K562 (cell line): ENCODE measurements around the gene CD274. TPM values are rescaled to one million over a fixed set of nuclear protein-coding genes. Genes with fewer than 3 reads are reported as not detected.

Experiments used
- ATAC-seq: fragments of 200-7000 bp; cut with Tn5 transposase; 3 replicates; pipeline ENCODE4 v1.9.1; 2020; ENCODE audit warnings: moderate library complexity
- BruUV-seq: library from RNA; stranded (reverse); fragments of 400-500 nt; replicated peaks from 2 replicates; lab custom pipeline; 2021; lab: Mats Ljungman, UMichigan
- CTCF ChIA-PET: fragments of 300-600 bp; formaldehyde crosslinking; extraction: SDS; loops from one replicate; lab custom pipeline; 2021; ENCODE audit warnings: low intra/inter-chr PET ratio; lab: Yijun Ruan, JAX
- POLR2A ChIA-PET: fragments of 300-600, 350-650 bp; sonication (Branson Sonifier 250); formaldehyde crosslinking; extraction: SDS; loops from one replicate; lab custom pipeline; 2021; ENCODE audit warnings: antibody characterized with exemption, inconsistent platforms; lab: Yijun Ruan, JAX
- DNase-seq, 4 experiments: peaks; one replicate each; pipeline versions ENCODE4 v3.0.0 to v3.0.0-alpha.2; 2011 to 2018; ENCODE audit warnings: low spot score in 3 of 4, mixed read lengths in 3 of 4; ENCODE audit errors: extremely low read depth in 1 of 4
- FAIRE-seq: peaks from 2 replicates; lab custom pipeline; 2011; peaks lifted over from hg19 to GRCh38; lab: Jason Lieb, UNC
- H2AFZ ChIP-seq: 2 replicates; pipeline ENCODE4 v1.6.0; 2011; ENCODE audit warnings: low read depth, low read length, control low read depth, inconsistent platforms
- H3K27ac ChIP-seq: fragments of 200-600 bp; 3 replicates; pipeline ENCODE4 v1.8.0; 2011; ENCODE audit warnings: low read depth, mild to moderate bottlenecking, control low read depth, inconsistent platforms, low read length, moderate library complexity, mixed read lengths; ENCODE audit errors: extremely low read depth
- H3K27me3 ChIP-seq, 2 experiments: fragments of 300-600 bp in 1 of 2; 2 replicates in 1 of 2; 3 replicates in 1 of 2; pipeline versions ENCODE4 v1.6.0 to v1.8.0; 2011; ENCODE audit warnings: inconsistent platforms in 2 of 2, low read length in 2 of 2, mild to moderate bottlenecking in 1 of 2, mixed read lengths in 1 of 2, moderate library complexity in 1 of 2; ENCODE audit not compliant: control insufficient read depth in 2 of 2, insufficient read depth in 2 of 2
- H3K36me3 ChIP-seq: fragments of 300-600 bp; 3 replicates; pipeline ENCODE4 v1.8.0; 2011; ENCODE audit warnings: mild to moderate bottlenecking, low read length, inconsistent platforms; ENCODE audit not compliant: control insufficient read depth, insufficient read depth
- H3K4me1 ChIP-seq, 2 experiments: fragments of 200-600 bp in 1 of 2; replicated peaks in 1 of 2; 2 replicates in 1 of 2; 3 replicates in 1 of 2; pipeline versions ENCODE4 v1.5.1 to v1.8.0; 2011; ENCODE audit warnings: inconsistent platforms in 2 of 2, low read length in 2 of 2, mild to moderate bottlenecking in 1 of 2, mixed read lengths in 1 of 2, moderate library complexity in 1 of 2; ENCODE audit not compliant: control insufficient read depth in 2 of 2, insufficient read depth in 2 of 2
- H3K4me2 ChIP-seq: 2 replicates; pipeline ENCODE4 v1.6.1; 2011; ENCODE audit warnings: low read length, control low read depth, inconsistent platforms, mixed read lengths; ENCODE audit not compliant: insufficient read depth
- H3K4me3 ChIP-seq: fragments of 200-600 bp; sonication (generic), shearing (Covaris generic); 2 replicates; pipeline ENCODE4 v1.5.1; 2016; ENCODE audit warnings: control low read depth, inconsistent platforms
- H3K79me2 ChIP-seq: fragments of 200-600 bp; 3 replicates; pipeline ENCODE4 v1.8.0; 2011; ENCODE audit warnings: low read length, inconsistent platforms; ENCODE audit not compliant: control insufficient read depth, insufficient read depth
- H3K9ac ChIP-seq, 2 experiments: 2 replicates each; pipeline versions ENCODE4 v1.6.0 to v1.6.1; 2011; ENCODE audit warnings: low read depth in 2 of 2, low read length in 2 of 2, control low read depth in 1 of 2, inconsistent platforms in 1 of 2, mild to moderate bottlenecking in 1 of 2, mixed read lengths in 1 of 2; ENCODE audit not compliant: insufficient read depth in 1 of 2
- H3K9me1 ChIP-seq: one replicate; pipeline ENCODE4 v1.6.0; 2011; ENCODE audit warnings: inconsistent platforms, mild to moderate bottlenecking, low read length, moderate library complexity; ENCODE audit not compliant: control insufficient read depth, insufficient read depth
- H3K9me3 ChIP-seq: replicated peaks from 2 replicates; pipeline ENCODE4 v1.5.1; 2011; ENCODE audit warnings: low read depth, low read length, inconsistent platforms; ENCODE audit not compliant: control insufficient read depth, insufficient read depth
- H4K20me1 ChIP-seq: replicated peaks from 2 replicates; pipeline ENCODE4 v1.6.1; 2011; ENCODE audit warnings: low read length, inconsistent platforms, mixed read lengths; ENCODE audit not compliant: control insufficient read depth, insufficient read depth
- AFF1 ChIP-seq, 2 experiments: fragments of 450-650 bp; IDR thresholded peaks; 2 replicates each; pipeline ENCODE4 v1.6.1; 2018; ENCODE audit warnings: mild to moderate bottlenecking in 2 of 2, low read depth in 1 of 2; ENCODE audit not compliant: partially characterized antibody in 2 of 2
- EHMT2 ChIP-seq: fragments of 450-650 bp; IDR thresholded peaks from 2 replicates; pipeline ENCODE4 v1.6.1; 2018; ENCODE audit warnings: antibody characterized with exemption
- LEF1 ChIP-seq: fragments of 450-650 bp; IDR thresholded peaks from 2 replicates; pipeline ENCODE4 v1.6.1; 2016; ENCODE audit warnings: mild to moderate bottlenecking
- MAZ ChIP-seq, 2 experiments: fragments of 450-650 bp in 1 of 2; sonication (generic) in 1 of 2; formaldehyde crosslinking; IDR thresholded peaks in 1 of 2; conservative IDR thresholded peaks in 1 of 2; 2 replicates each; pipeline versions ENCODE4 v1.4.0 to v1.5.0; 2020; ENCODE audit warnings: mild to moderate bottlenecking in 1 of 2, missing genetic modification reagents in 1 of 2
- PCBP2 ChIP-seq: fragments of 200-400 bp; formaldehyde crosslinking; IDR thresholded peaks from 2 replicates; pipeline ENCODE4 v1.6.1; 2018; ENCODE audit warnings: low read length, low read depth, mild to moderate bottlenecking, moderate library complexity; ENCODE audit not compliant: poor library complexity, severe bottlenecking
- ZNF398 ChIP-seq: fragments of 250-450 bp; sonication (Bioruptor Pico); IDR thresholded peaks from 2 replicates; pipeline ENCODE4 v1.8.0; 2021; ENCODE audit warnings: moderate library complexity, mild to moderate bottlenecking, inconsistent platforms
- in situ Hi-C: fragments of 300-500 bp; cut with MboI; formaldehyde crosslinking; loops from 4 replicates; pipeline ENCODE4 v1.15.0; 2018; ENCODE audit warnings: inconsistent platforms, mixed read lengths
- intact Hi-C: fragments of 100-400 bp; cut with micrococcal nuclease; formaldehyde crosslinking; loops from 2 replicates; pipeline ENCODE4 v1.14.2; 2022
- polyA plus RNA-seq, 8 experiments: library from polyadenylated mRNA; depleted of rRNA in 4 of 8; stranded (reverse) in 5 of 8; unstranded in 3 of 8; fragments of >200 nt; fragmentation: Nextera tagmentation in 2 of 8; fragmentation: Illumina TruSeq in 1 of 8; extraction: Ambion mirVana in 2 of 8; extraction: Trizol in 1 of 8; gene quantifications; 2 replicates each; pipeline versions ENCODE4 v1.2.1 to v1.2.3, GENCODE V29; 2011 to 2014; ENCODE audit warnings: inconsistent platforms in 1 of 8, missing spikeins in 1 of 8
- total RNA-seq, 7 experiments: library from RNA; depleted of rRNA in 6 of 7; stranded (reverse); fragments of >200 nt in 6 of 7; fragmentation: Illumina TruSeq in 2 of 7; extraction: Trizol in 2 of 7; gene quantifications; 2 replicates each; pipeline versions ENCODE4 v1.2.1 to v1.2.3, GENCODE V29; 2011 to 2021; ENCODE audit warnings: low replicate concordance in 1 of 7

Gene CD274
- total and polyA plus RNA-seq, 9 of the 15 experiments (the other 6 are each of a cell fraction or from before 2014, with no cell fraction given), result 0.07 to 0.51 (median 0.30) TPM; not detected in 1

- CTCF ChIA-PET, result no interaction called here
- Histone ChIP-seq H3K27me3 (no peaks in the 10 kb centered on the region), H3K36me3 (no peaks in the 10 kb centered on the region), H3K9me3 (no peaks in the 10 kb centered on the region), H3K79me2 (no peaks in the 10 kb centered on the region), H3K4me1 (no peaks in the 10 kb centered on the region), H3K4me2 (no peak overlapping the region), H3K27ac (no peak overlapping the region), H3K4me3 (no peak overlapping the region), H2AFZ (no peak overlapping the region), H4K20me1 (no peaks in the 10 kb centered on the region), H3K9ac (no peak overlapping the region), H3K9me1 (no peaks in the 10 kb centered on the region)
- in situ Hi-C loops, result loop anchor here (25.0 kb wide), 2 partner anchors 690 to 815 kb away; partner anchors contain the start of gene AK3
- ATAC-seq, result no peak
- TF ChIP-seq AFF1 (IDR thresholded peaks at IDR 0.05; ENCODE audit: low read depth in 1 of 2, partially characterized antibody in 2 of 2) (no peak), EHMT2 (no peak), ZNF398 (CRISPR knock-in tag) (no peak), MAZ (CRISPR knock-in tag; conservative IDR thresholded peaks at IDR 0.05 in 1 of 2, IDR thresholded peaks at IDR 0.05 in 1 of 2) (no peak), LEF1 (no peak), PCBP2 (no peak)
- POLR2A ChIA-PET, result no interaction called here
- no peak for FAIRE-seq
- BruUV-seq, result no TSS peak
- DNase-seq, result no peak
- intact Hi-C loops, result loop anchor here (5.0 to 10.0 kb wide), 3 partner anchors 162 to 665 kb away; partner anchors contain the start of gene INSL6
These were observed 23.3 kb upstream of the CD274 start for GRCh38 chr9:5427005-5427404.
